ENCODE results near the gene TSPAN9. TPM values are rescaled to one million over a fixed set of nuclear protein-coding genes. Genes with fewer than 3 reads are reported as not detected.

Gene TSPAN9
- total RNA-seq, 1 donor from 2014 or later: 31.7 TPM

GRCh38 chr12:3283137-3283680 is 206.0 kb downstream of the TSPAN9 start:
- no peaks in the 10 kb centered on the region for H3K9me3 Mint-ChIP-seq
- H3K27me3 Mint-ChIP-seq: peaks cover 8% of the 10 kb centered on the region
- no peak overlapping the region for H3K4me3 Mint-ChIP-seq
- TF ChIP-seq CTCF (conservative IDR thresholded peaks at IDR 0.05): no peak
- no peak overlapping the region for H3K27ac Mint-ChIP-seq
- DNase-seq (ENCODE audit: extremely low spot score, unreplicated experiment): no peak
- H3K4me1 Mint-ChIP-seq (ENCODE audit: unreplicated experiment): no peaks in the 10 kb centered on the region
- H3K36me3 Mint-ChIP-seq: peaks cover 6% of the 10 kb centered on the region

GRCh38 chr12:3284405-3284804 is 207.2 kb downstream of the TSPAN9 start:
- Mint-ChIP-seq H3K36me3 (no peaks in the 10 kb centered on the region), H3K27me3 (peaks cover 13% of the 10 kb centered on the region), H3K4me3 (no peak overlapping the region), H3K4me1 (ENCODE audit: unreplicated experiment) (no peaks in the 10 kb centered on the region), H3K9me3 (no peaks in the 10 kb centered on the region), H3K27ac (no peak overlapping the region)
- no peak for DNase-seq (ENCODE audit: extremely low spot score, unreplicated experiment)
- TF ChIP-seq CTCF (conservative IDR thresholded peaks at IDR 0.05): no peak

GRCh38 chr12:3285570-3285969 is 208.4 kb downstream of the TSPAN9 start:
- Mint-ChIP-seq H3K27me3 (peaks cover 13% of the 10 kb centered on the region), H3K4me1 (ENCODE audit: unreplicated experiment) (no peaks in the 10 kb centered on the region)
- TF ChIP-seq CTCF (conservative IDR thresholded peaks at IDR 0.05): no peak

GRCh38 chr12:3288690-3289089 is 211.5 kb downstream of the TSPAN9 start:
- H3K4me1 Mint-ChIP-seq (ENCODE audit: unreplicated experiment): no peaks in the 10 kb centered on the region
- H3K36me3 Mint-ChIP-seq: no peaks in the 10 kb centered on the region
- H3K4me3 Mint-ChIP-seq: no peak overlapping the region
- H3K9me3 Mint-ChIP-seq: no peaks in the 10 kb centered on the region
- H3K27me3 Mint-ChIP-seq: peaks cover 22% of the 10 kb centered on the region
- no peak overlapping the region for H3K27ac Mint-ChIP-seq
- no peak for TF ChIP-seq CTCF (conservative IDR thresholded peaks at IDR 0.05)
- no peak for DNase-seq (ENCODE audit: extremely low spot score, unreplicated experiment)

More at GRCh38 chr12:3285570-3285969, 208.4 kb downstream of the TSPAN9 start:
- DNase-seq (ENCODE audit: extremely low spot score, unreplicated experiment): no peak
- H3K4me3 Mint-ChIP-seq: no peak overlapping the region
- no peaks in the 10 kb centered on the region for H3K9me3 Mint-ChIP-seq
- H3K27ac Mint-ChIP-seq: no peak overlapping the region
- H3K36me3 Mint-ChIP-seq: no peaks in the 10 kb centered on the region

- H3K4me3 Mint-ChIP-seq: no peak overlapping the region
- no peak overlapping the region for H3K27ac Mint-ChIP-seq
- no peaks in the 10 kb centered on the region for H3K4me1 Mint-ChIP-seq (ENCODE audit: unreplicated experiment)
- no peak for TF ChIP-seq CTCF (conservative IDR thresholded peaks at IDR 0.05)
- DNase-seq (ENCODE audit: extremely low spot score, unreplicated experiment): no peak
- H3K36me3 Mint-ChIP-seq: no peaks in the 10 kb centered on the region
- peaks cover 23% of the 10 kb centered on the region for H3K27me3 Mint-ChIP-seq
- H3K9me3 Mint-ChIP-seq: no peaks in the 10 kb centered on the region
These were observed 212.5 kb downstream of the TSPAN9 start for GRCh38 chr12:3289702-3290101.

GRCh38 chr12:3291939-3292338 is 214.8 kb downstream of the TSPAN9 start:
- DNase-seq (ENCODE audit: extremely low spot score, unreplicated experiment): no peak
- Mint-ChIP-seq H3K27ac (no peak overlapping the region), H3K4me3 (no peak overlapping the region), H3K27me3 (peaks cover 32% of the 10 kb centered on the region), H3K4me1 (ENCODE audit: unreplicated experiment) (peaks cover 4% of the 10 kb centered on the region), H3K36me3 (no peaks in the 10 kb centered on the region), H3K9me3 (no peaks in the 10 kb centered on the region)
- TF ChIP-seq CTCF (conservative IDR thresholded peaks at IDR 0.05): no peak

Data from type B pancreatic cell (in vitro differentiated cells).